Endodermal cell (in vitro differentiated cells): ENCODE data around the gene RFPL1. TPM values are rescaled to one million over a fixed set of nuclear protein-coding genes. Genes with fewer than 3 reads are reported as not detected.

ENCODE experiments used
- DNase-seq: peaks from one replicate; pipeline ENCODE4 v3.0.0-alpha.2; 2017
- H3K27ac ChIP-seq: 2 replicates; pipeline ENCODE4 v1.5.1; 2013; ENCODE audit warnings: mild to moderate bottlenecking, low read depth, low read length, moderate library complexity
- H3K27me3 ChIP-seq: 2 replicates; pipeline ENCODE4 v1.6.1; 2013; ENCODE audit warnings: mild to moderate bottlenecking, low read length, moderate library complexity; ENCODE audit not compliant: insufficient read depth, control insufficient read depth, poor library complexity, severe bottlenecking
- H3K36me3 ChIP-seq: 2 replicates; pipeline ENCODE4 v1.7.0; 2013; ENCODE audit warnings: mild to moderate bottlenecking, low read length, moderate library complexity; ENCODE audit not compliant: control insufficient read depth, insufficient read depth
- H3K4me1 ChIP-seq: one replicate; pipeline ENCODE4 v1.7.0; 2013; ENCODE audit warnings: low read length; ENCODE audit not compliant: control insufficient read depth, insufficient read depth
- H3K4me3 ChIP-seq: 2 replicates; pipeline ENCODE4 v1.5.1; 2013; ENCODE audit warnings: mild to moderate bottlenecking, low read length, moderate library complexity
- H3K9ac ChIP-seq: 2 replicates; pipeline ENCODE4 v1.6.1; 2013; ENCODE audit warnings: mild to moderate bottlenecking, low read length, moderate library complexity; ENCODE audit not compliant: poor library complexity, severe bottlenecking; ENCODE audit errors: extremely low read depth
- H3K9me3 ChIP-seq: 2 replicates; pipeline ENCODE4 v1.6.1; 2013; ENCODE audit warnings: mild to moderate bottlenecking, low read length, moderate library complexity; ENCODE audit not compliant: control insufficient read depth
- H3K27ac Mint-ChIP-seq: 2 replicates; pipeline ENCODE4 v1.8.0; 2020; ENCODE audit warnings: mixed read lengths
- H3K27me3 Mint-ChIP-seq: 2 replicates; pipeline ENCODE4 v1.8.0; 2021; ENCODE audit warnings: mild to moderate bottlenecking, mixed read lengths; ENCODE audit not compliant: insufficient read depth
- H3K36me3 Mint-ChIP-seq: 2 replicates; pipeline ENCODE4 v1.8.0; 2020; ENCODE audit warnings: low read depth, mixed read lengths
- H3K4me1 Mint-ChIP-seq: 2 replicates; pipeline ENCODE4 v1.8.0; 2020; ENCODE audit warnings: mixed read lengths
- H3K4me3 Mint-ChIP-seq: 2 replicates; pipeline ENCODE4 v1.8.0; 2020; ENCODE audit warnings: mild to moderate bottlenecking, moderate library complexity, mixed read lengths
- H3K9me3 Mint-ChIP-seq: 2 replicates; pipeline ENCODE4 v1.8.0; 2020; ENCODE audit warnings: mild to moderate bottlenecking, mixed read lengths
- WGBS, 2 experiments: methylation state at CpG; one replicate each; pipeline versions ENCODE4 v1.1.5 to v1.1.7; 2013; ENCODE audit warnings: missing lambda C conversion rate in 2 of 2, mixed read lengths in 1 of 2; ENCODE audit not compliant: insufficient coverage in 1 of 2, insufficient read length in 1 of 2; 5-methylcytosine and 5-hydroxymethylcytosine counted together
- total RNA-seq, 2 donors: library from RNA; stranded (reverse); fragmentation: NEBNext Ultra II Directional in 1 of 2; extraction: Animal tissue kit (Norgen Biotek cat#: 25700) in 1 of 2; gene quantifications; 2 replicates in 1 of 2; 3 replicates in 1 of 2; pipeline ENCODE4 v1.2.1, GENCODE V29; 2021
- TF ChIP-seq, protein P1 (sequence below): fragments of 200-600 bp; sonication (generic); conservative IDR thresholded peaks from 2 replicates; pipeline ENCODE4 v1.5.0; 2021; ENCODE audit warnings: antibody characterized with exemption, mild to moderate bottlenecking

Gene RFPL1
- total RNA-seq, 2 donors from 2014 or later, result not detected

DNA sequence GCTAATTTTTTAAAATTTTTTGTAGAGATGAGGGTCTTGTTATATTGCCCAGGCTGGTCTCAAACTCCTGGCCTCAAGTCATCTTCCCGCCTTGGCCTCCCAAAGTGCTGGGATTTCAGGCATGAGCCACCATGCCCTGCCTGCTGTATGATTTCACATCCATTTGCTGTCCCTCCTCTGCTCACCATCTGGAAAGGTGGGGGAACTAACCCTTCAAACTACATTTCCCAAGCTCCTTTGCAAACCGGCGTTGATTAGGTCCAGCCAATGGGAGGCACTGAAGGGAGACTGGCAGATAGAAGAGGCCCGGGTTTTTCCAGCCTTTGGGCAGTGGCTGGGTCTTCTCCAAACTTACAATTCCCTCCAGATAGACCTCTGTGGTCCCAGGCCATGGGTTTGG, 19.3 kb downstream of the RFPL1 start:
- TF ChIP-seq, protein P1, sequence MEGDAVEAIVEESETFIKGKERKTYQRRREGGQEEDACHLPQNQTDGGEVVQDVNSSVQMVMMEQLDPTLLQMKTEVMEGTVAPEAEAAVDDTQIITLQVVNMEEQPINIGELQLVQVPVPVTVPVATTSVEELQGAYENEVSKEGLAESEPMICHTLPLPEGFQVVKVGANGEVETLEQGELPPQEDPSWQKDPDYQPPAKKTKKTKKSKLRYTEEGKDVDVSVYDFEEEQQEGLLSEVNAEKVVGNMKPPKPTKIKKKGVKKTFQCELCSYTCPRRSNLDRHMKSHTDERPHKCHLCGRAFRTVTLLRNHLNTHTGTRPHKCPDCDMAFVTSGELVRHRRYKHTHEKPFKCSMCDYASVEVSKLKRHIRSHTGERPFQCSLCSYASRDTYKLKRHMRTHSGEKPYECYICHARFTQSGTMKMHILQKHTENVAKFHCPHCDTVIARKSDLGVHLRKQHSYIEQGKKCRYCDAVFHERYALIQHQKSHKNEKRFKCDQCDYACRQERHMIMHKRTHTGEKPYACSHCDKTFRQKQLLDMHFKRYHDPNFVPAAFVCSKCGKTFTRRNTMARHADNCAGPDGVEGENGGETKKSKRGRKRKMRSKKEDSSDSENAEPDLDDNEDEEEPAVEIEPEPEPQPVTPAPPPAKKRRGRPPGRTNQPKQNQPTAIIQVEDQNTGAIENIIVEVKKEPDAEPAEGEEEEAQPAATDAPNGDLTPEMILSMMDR, result no peak
- peak; percentile 90 for DNase-seq
- no peaks in the 10 kb centered on the region for H3K36me3 Mint-ChIP-seq

DNA sequence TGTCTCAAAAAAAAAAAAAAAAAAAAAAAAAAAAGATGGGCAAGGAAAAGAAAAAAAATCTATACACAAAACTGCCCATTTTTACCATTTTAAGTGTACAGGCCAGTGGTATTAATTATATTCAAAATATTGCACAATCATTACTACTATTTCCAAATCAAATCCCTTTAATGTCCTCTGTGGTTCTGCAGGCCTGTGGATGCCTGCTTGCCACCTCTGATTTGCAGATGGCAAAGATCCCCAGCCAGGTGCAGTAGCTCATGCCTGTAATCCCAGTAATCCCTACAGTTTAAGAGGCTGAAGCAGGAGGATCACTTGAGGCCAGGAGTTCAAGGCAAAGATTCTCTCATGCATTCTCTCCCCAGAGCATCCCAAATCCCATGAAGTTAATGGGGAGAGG, 20.2 kb downstream of the RFPL1 start:
- no peaks in the 10 kb centered on the region for H3K36me3 Mint-ChIP-seq
- Histone ChIP-seq H3K4me3 (no peak overlapping the region), H3K9me3 (no peaks in the 10 kb centered on the region), H3K27ac (no peak overlapping the region), H3K4me1 (no peaks in the 10 kb centered on the region), H3K9ac (no peak overlapping the region), H3K36me3 (no peaks in the 10 kb centered on the region), H3K27me3 (no peaks in the 10 kb centered on the region)
- H3K9me3 Mint-ChIP-seq, result no peaks in the 10 kb centered on the region
- H3K4me3 Mint-ChIP-seq, result no peak overlapping the region
- H3K4me1 Mint-ChIP-seq, result no peaks in the 10 kb centered on the region
- TF ChIP-seq, protein P1, result no peak
- DNase-seq, result no peak
- H3K27me3 Mint-ChIP-seq, result no peaks in the 10 kb centered on the region
- no peak overlapping the region for H3K27ac Mint-ChIP-seq

More for the DNA sequence above, 19.3 kb downstream of the RFPL1 start:
- H3K4me3 Mint-ChIP-seq, result no peak overlapping the region
- H3K9me3 Mint-ChIP-seq, result no peaks in the 10 kb centered on the region
- no peak overlapping the region for H3K9ac ChIP-seq
- no peak overlapping the region for H3K4me3 ChIP-seq
- 23 to 27% methylated on average over 3 to 4 of the region's 4 CpGs for WGBS, 2 experiments
- no peaks in the 10 kb centered on the region for H3K4me1 ChIP-seq
- no peaks in the 10 kb centered on the region for H3K36me3 ChIP-seq
- no peak overlapping the region for H3K27ac Mint-ChIP-seq
- H3K27me3 Mint-ChIP-seq, result no peaks in the 10 kb centered on the region
- no peaks in the 10 kb centered on the region for H3K27me3 ChIP-seq
- H3K4me1 Mint-ChIP-seq, result no peaks in the 10 kb centered on the region
- no peaks in the 10 kb centered on the region for H3K9me3 ChIP-seq
- H3K27ac ChIP-seq, result no peak overlapping the region

DNA sequence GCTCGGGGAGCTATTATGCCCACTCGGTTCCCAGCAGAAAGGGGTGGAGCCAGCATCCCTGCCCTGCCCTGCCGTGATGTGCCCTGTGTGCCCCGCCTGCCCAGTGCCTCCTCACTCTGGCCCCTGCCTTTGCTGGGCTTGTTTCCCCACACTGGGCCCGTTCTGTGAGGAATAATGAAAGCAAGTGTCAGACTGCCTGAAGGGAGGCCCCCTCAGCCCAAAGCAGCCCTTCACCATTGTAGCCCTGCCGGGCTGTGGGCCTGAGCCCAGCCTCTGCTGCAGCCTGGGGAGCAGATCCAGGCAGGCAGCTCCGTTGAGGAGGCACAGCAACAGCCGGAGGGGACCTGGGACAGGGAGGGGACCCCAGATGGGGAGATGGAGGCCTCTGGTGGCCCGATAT, 21.4 kb downstream of the RFPL1 start:
- 68 to 77% methylated on average over 5 to 9 of the region's 9 CpGs for WGBS, 2 experiments
- Histone ChIP-seq H3K27ac (no peak overlapping the region), H3K36me3 (no peaks in the 10 kb centered on the region), H3K4me3 (no peak overlapping the region), H3K9me3 (no peaks in the 10 kb centered on the region), H3K4me1 (no peaks in the 10 kb centered on the region), H3K9ac (no peak overlapping the region), H3K27me3 (no peaks in the 10 kb centered on the region)
- TF ChIP-seq, protein P1, result no peak
- no peak for DNase-seq
- Mint-ChIP-seq H3K4me1 (peaks cover 2% of the 10 kb centered on the region), H3K27me3 (no peaks in the 10 kb centered on the region), H3K36me3 (no peaks in the 10 kb centered on the region), H3K4me3 (no peak overlapping the region), H3K27ac (no peak overlapping the region), H3K9me3 (no peaks in the 10 kb centered on the region)
